HG03175 (cell line): ENCODE measurements around the gene RAP2B.
"Not testable (repeated sequence)": the region's sequence is repeated elsewhere in the genome, so short reads cannot be mapped to it uniquely, and the experiment has no call there.

Source experiments
- ATAC-seq: cut with Tn5 transposase; IDR thresholded peaks from one replicate; pipeline ENCODE4 v1.9.1; 2021; ENCODE audit warnings: mild to moderate bottlenecking, moderate library complexity; ENCODE audit not compliant: unreplicated experiment

The RAP2B gene

GRCh38 chr3:153161714-153162512, at the start of gene RAP2B:
Gene RAP2B, plus strand, starts transcription at chr3:153162226. Its CDS starts 468 bp downstream, at chr3:153162694.
- ATAC-seq: peak; percentile 50

- ATAC-seq: no peak
Observed at GRCh38 chr3:153113541-153113940, 48.5 kb upstream of the RAP2B start.

- ATAC-seq: not testable (repeated sequence)
Observed at GRCh38 chr3:153114270-153114669, 47.8 kb upstream of the RAP2B start.

- no peak for ATAC-seq
Observed at GRCh38 chr3:153115326-153115725, 46.7 kb upstream of the RAP2B start.

- ATAC-seq: no peak
Observed at GRCh38 chr3:153127788-153128187, 34.2 kb upstream of the RAP2B start.

GRCh38 chr3:153129426-153129825, 32.6 kb upstream of the RAP2B start:
- ATAC-seq: no peak

GRCh38 chr3:153129866-153130265, 32.2 kb upstream of the RAP2B start:
- ATAC-seq: no peak

- peak; percentile 88 for ATAC-seq
Observed at GRCh38 chr3:153130312-153130977, 31.6 kb upstream of the RAP2B start.

GRCh38 chr3:153137626-153138025, 24.4 kb upstream of the RAP2B start:
- no peak for ATAC-seq

GRCh38 chr3:153138276-153139210, 23.5 kb upstream of the RAP2B start:
- peak; percentile 54 for ATAC-seq

GRCh38 chr3:153142961-153143360, 19.1 kb upstream of the RAP2B start:
- ATAC-seq: no peak

GRCh38 chr3:153144071-153144470, 18.0 kb upstream of the RAP2B start:
- ATAC-seq: no peak

GRCh38 chr3:153144779-153145178, 17.2 kb upstream of the RAP2B start:
- no peak for ATAC-seq

- no peak for ATAC-seq
Observed at GRCh38 chr3:153145454-153145853, 16.6 kb upstream of the RAP2B start.

- ATAC-seq: no peak
Observed at GRCh38 chr3:153146191-153147053, 15.6 kb upstream of the RAP2B start.

- ATAC-seq: no peak
Observed at GRCh38 chr3:153150991-153151390, 11.0 kb upstream of the RAP2B start.

- not testable (repeated sequence) for ATAC-seq
Observed at GRCh38 chr3:153155786-153156185, 6.2 kb upstream of the RAP2B start.

GRCh38 chr3:153158189-153158588, 3.8 kb upstream of the RAP2B start:
- ATAC-seq: no peak

GRCh38 chr3:153158961-153159735, 2.9 kb upstream of the RAP2B start:
- ATAC-seq: no peak
